Loucy (cell line): Measurements from ENCODE around the gene TNNT3.

Experiments used
- H2AFZ ChIP-seq: fragments of 200-600 bp; sonication (generic); 2 replicates; pipeline ENCODE4 v1.6.0; 2016; ENCODE audit warnings: antibody characterized with exemption, mild to moderate bottlenecking, low read length, moderate library complexity
- H3F3A ChIP-seq: fragments of 200-600 bp; 2 replicates; pipeline ENCODE4 v1.6.0; 2016; ENCODE audit warnings: antibody characterized with exemption, low read depth, mild to moderate bottlenecking
- H3K27me3 ChIP-seq: fragments of 200-600 bp; sonication (generic); 2 replicates; pipeline ENCODE4 v1.6.1; 2014; ENCODE audit warnings: low read length, mild to moderate bottlenecking; ENCODE audit not compliant: insufficient read depth, poor library complexity, severe bottlenecking
- H3K36me3 ChIP-seq: fragments of 200-600 bp; sonication (generic); 2 replicates; pipeline ENCODE4 v1.6.1; 2016; ENCODE audit warnings: low read length; ENCODE audit not compliant: insufficient read depth
- H3K4me1 ChIP-seq: fragments of 200-600 bp; sonication (generic); 2 replicates; pipeline ENCODE4 v1.5.1; 2014; ENCODE audit warnings: low read length, mild to moderate bottlenecking; ENCODE audit not compliant: insufficient read depth, poor library complexity, severe bottlenecking
- H3K4me2 ChIP-seq: fragments of 200-600 bp; sonication (generic); 2 replicates; pipeline ENCODE4 v1.6.0; 2014; ENCODE audit warnings: antibody characterized with exemption, low read length, low read depth, mild to moderate bottlenecking; ENCODE audit not compliant: poor library complexity, severe bottlenecking
- H3K4me3 ChIP-seq: fragments of 200-600 bp; sonication (generic); 2 replicates; pipeline ENCODE4 v1.5.1; 2014; ENCODE audit warnings: low read length, mild to moderate bottlenecking, mixed read lengths; ENCODE audit not compliant: poor library complexity, severe bottlenecking
- H3K79me2 ChIP-seq: fragments of 200-600 bp; sonication (generic); 2 replicates; pipeline ENCODE4 v1.6.1; 2014; ENCODE audit warnings: low read length; ENCODE audit not compliant: insufficient read depth
- H3K9ac ChIP-seq: fragments of 200-600 bp; sonication (generic); 2 replicates; pipeline ENCODE4 v1.6.0; 2014; ENCODE audit warnings: mild to moderate bottlenecking, low read depth, low read length, moderate library complexity; ENCODE audit not compliant: poor library complexity, severe bottlenecking
- H3K9me2 ChIP-seq: fragments of 200-600 bp; sonication (generic); replicated peaks from 2 replicates; pipeline ENCODE4 v1.6.1; 2016; ENCODE audit warnings: low read depth, low read length, mixed read lengths
- H3K9me3 ChIP-seq: fragments of 200-600 bp; sonication (generic); 2 replicates; pipeline ENCODE4 v1.6.1; 2014; ENCODE audit warnings: mild to moderate bottlenecking, antibody characterized with exemption, low read length, low read depth; ENCODE audit not compliant: insufficient read depth
- H4K20me1 ChIP-seq: fragments of 200-600 bp; sonication (generic); 2 replicates; pipeline ENCODE4 v1.6.0; 2014; ENCODE audit warnings: antibody characterized with exemption, low read length, mild to moderate bottlenecking; ENCODE audit not compliant: insufficient read depth, poor library complexity, severe bottlenecking
- CTCF ChIP-seq: fragments of 200-600 bp; sonication (generic); conservative IDR thresholded peaks from 2 replicates; pipeline ENCODE4 v1.5.1; 2014; ENCODE audit warnings: mild to moderate bottlenecking, antibody characterized with exemption, low read length
- EZH2phosphoT487 ChIP-seq: fragments of 200-600 bp; IDR thresholded peaks from 2 replicates; pipeline ENCODE4 v1.6.1; 2018; ENCODE audit warnings: antibody characterized with exemption, mild to moderate bottlenecking, moderate library complexity, borderline replicate concordance

The TNNT3 gene

DNA sequence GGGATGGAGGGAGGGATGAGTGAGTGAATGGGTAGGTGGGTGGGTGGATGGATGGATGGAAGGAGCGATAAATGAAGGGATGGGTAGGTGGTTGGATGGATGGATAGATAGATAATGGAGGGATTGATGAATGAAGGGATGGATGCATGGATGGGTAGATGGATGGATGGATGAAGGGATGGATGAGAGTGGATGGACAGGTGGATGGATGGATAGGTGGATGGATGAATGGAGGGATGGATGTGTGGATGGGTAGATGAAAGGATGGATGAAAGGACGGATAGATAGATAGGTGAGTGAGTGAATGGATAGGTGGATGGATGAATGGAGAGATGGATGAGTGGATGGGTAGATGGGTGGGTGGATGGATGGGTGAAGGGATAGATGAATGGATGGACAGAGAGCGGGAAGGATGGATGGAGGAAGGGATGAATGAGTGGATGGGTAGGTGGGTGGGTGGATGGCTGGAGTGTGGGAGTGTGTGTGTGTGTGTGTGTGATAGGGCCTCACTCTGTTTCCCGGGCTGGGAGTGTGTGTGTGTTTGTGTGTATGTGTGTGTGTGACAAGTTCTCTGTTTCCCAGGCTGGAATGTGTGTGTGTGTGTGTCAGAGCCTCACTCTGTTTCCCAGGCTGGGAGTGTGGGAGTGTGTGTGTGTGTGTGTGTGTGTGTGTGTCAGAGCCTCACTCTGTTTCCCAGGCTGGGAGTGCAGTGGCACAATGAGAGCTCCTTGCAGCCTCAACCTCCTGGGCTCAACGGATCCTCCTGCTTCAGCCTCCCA lies 25.7 kb upstream of the TNNT3 start:
- Histone ChIP-seq H4K20me1 (peaks cover 8% of the 10 kb centered on the region), H3K36me3 (no peaks in the 10 kb centered on the region; the same call in 1 of the 2 replicates), H3F3A (no peaks in the 10 kb centered on the region), H3K79me2 (peaks cover 42% of the 10 kb centered on the region), H3K9me3 (no peaks in the 10 kb centered on the region), H3K9me2 (no peaks in the 10 kb centered on the region), H2AFZ (no peak overlapping the region), H3K4me1 (peaks cover 2% of the 10 kb centered on the region), H3K4me2 (peak overlapping the region; percentile 71), H3K4me3 (peak overlapping the region; percentile 97), H3K27me3 (peaks cover 7% of the 10 kb centered on the region), H3K9ac (no peak overlapping the region)
- no peak for TF ChIP-seq EZH2phosphoT487
- no peak for TF ChIP-seq CTCF

- Histone ChIP-seq H3K4me1 (no peaks in the 10 kb centered on the region), H3K79me2 (peaks cover 35% of the 10 kb centered on the region), H3K9me2 (no peaks in the 10 kb centered on the region), H3F3A (no peaks in the 10 kb centered on the region), H3K36me3 (no peaks in the 10 kb centered on the region; the same call in 1 of the 2 replicates), H3K9me3 (no peaks in the 10 kb centered on the region), H4K20me1 (peaks cover 8% of the 10 kb centered on the region), H3K4me3 (no peak overlapping the region), H2AFZ (no peak overlapping the region), H3K4me2 (no peak overlapping the region), H3K9ac (no peak overlapping the region), H3K27me3 (peaks cover 3% of the 10 kb centered on the region)
- no peak for TF ChIP-seq EZH2phosphoT487
- TF ChIP-seq CTCF = no peak
Observed at GRCh38 chr11:1894759-1895158, 24.7 kb upstream of the TNNT3 start.

GRCh38 chr11:1896468-1896867 lies 23.0 kb upstream of the TNNT3 start:
- Histone ChIP-seq H3F3A (no peaks in the 10 kb centered on the region), H3K9ac (no peak overlapping the region), H3K79me2 (peaks cover 18% of the 10 kb centered on the region), H3K36me3 (no peaks in the 10 kb centered on the region), H3K27me3 (no peaks in the 10 kb centered on the region), H3K4me1 (no peaks in the 10 kb centered on the region), H4K20me1 (peaks cover 8% of the 10 kb centered on the region), H3K4me3 (no peak overlapping the region), H3K4me2 (no peak overlapping the region), H3K9me3 (no peaks in the 10 kb centered on the region), H2AFZ (no peak overlapping the region), H3K9me2 (no peaks in the 10 kb centered on the region)
- no peak for TF ChIP-seq CTCF
- no peak for TF ChIP-seq EZH2phosphoT487
